H9 (cell line): ENCODE measurements around the gene CLDN16. TPM values are rescaled to one million over a fixed set of nuclear protein-coding genes. Genes with fewer than 3 reads are reported as not detected.

Experiments used
- DNase-seq: peaks from one replicate; pipeline ENCODE4 v3.0.0-alpha.2; 2017
- H2AFZ ChIP-seq: one replicate; pipeline ENCODE4 v1.6.1; 2013; ENCODE audit warnings: mild to moderate bottlenecking, low read length, control low read depth, moderate library complexity
- H2AK5ac ChIP-seq: 2 replicates; pipeline ENCODE4 v1.6.1; 2013; ENCODE audit warnings: low read length, control low read depth, mixed read lengths; ENCODE audit not compliant: insufficient read length
- H2BK120ac ChIP-seq: one replicate; pipeline ENCODE4 v1.6.1; 2013; ENCODE audit warnings: low read depth, mild to moderate bottlenecking, low read length, control low read depth, inconsistent platforms; ENCODE audit not compliant: poor library complexity, severe bottlenecking
- H2BK12ac ChIP-seq: 2 replicates; pipeline ENCODE4 v1.6.1; 2013; ENCODE audit warnings: low read length, control low read depth, mixed read lengths, low read depth; ENCODE audit not compliant: insufficient read length
- H2BK15ac ChIP-seq: 2 replicates; pipeline ENCODE4 v1.6.1; 2013; ENCODE audit warnings: low read depth, low read length, control low read depth
- H2BK20ac ChIP-seq: one replicate; pipeline ENCODE4 v1.6.1; 2013; ENCODE audit warnings: low read depth, mild to moderate bottlenecking, low read length, control low read depth, inconsistent platforms; ENCODE audit not compliant: poor library complexity, severe bottlenecking
- H2BK5ac ChIP-seq: 2 replicates; pipeline ENCODE4 v1.6.1; 2013; ENCODE audit warnings: low read length, control low read depth, mixed read lengths; ENCODE audit not compliant: insufficient read length
- H3K14ac ChIP-seq: 2 replicates; pipeline ENCODE4 v1.6.1; 2013; ENCODE audit warnings: low read length, control low read depth; ENCODE audit not compliant: insufficient read depth
- H3K18ac ChIP-seq: 2 replicates; pipeline ENCODE4 v1.6.1; 2013; ENCODE audit warnings: low read depth, mild to moderate bottlenecking, mixed read lengths, low read length, control low read depth; ENCODE audit not compliant: insufficient read length
- H3K23ac ChIP-seq: 2 replicates; pipeline ENCODE4 v1.6.1; 2013; ENCODE audit warnings: low read length, control low read depth, mixed read lengths, low read depth; ENCODE audit not compliant: insufficient read length
- H3K23me2 ChIP-seq: 2 replicates; pipeline ENCODE4 v1.6.1; 2013; ENCODE audit warnings: low read depth, mild to moderate bottlenecking, mixed read lengths, low read length, control low read depth; ENCODE audit not compliant: insufficient read length, poor library complexity, severe bottlenecking
- H3K27ac ChIP-seq: 2 replicates; pipeline ENCODE4 v1.5.1; 2013; ENCODE audit warnings: low read length, control low read depth, mixed read lengths, low read depth; ENCODE audit not compliant: insufficient read length
- H3K27me3 ChIP-seq: 2 replicates; pipeline ENCODE4 v1.6.1; 2013; ENCODE audit warnings: low read length, control low read depth, inconsistent platforms; ENCODE audit not compliant: insufficient read depth
- H3K4ac ChIP-seq: 2 replicates; pipeline ENCODE4 v1.6.1; 2013; ENCODE audit warnings: low read depth, mild to moderate bottlenecking, control low read depth, inconsistent platforms, low read length, moderate library complexity
- H3K4me1 ChIP-seq: 2 replicates; pipeline ENCODE4 v1.6.1; 2013; ENCODE audit warnings: low read length, control low read depth, inconsistent platforms; ENCODE audit not compliant: insufficient read depth
- H3K4me2 ChIP-seq: 2 replicates; pipeline ENCODE4 v1.6.1; 2013; ENCODE audit warnings: low read length, control low read depth, mixed read lengths; ENCODE audit not compliant: insufficient read length, insufficient read depth
- H3K56ac ChIP-seq: 2 replicates; pipeline ENCODE4 v1.6.1; 2013; ENCODE audit warnings: low read depth, mild to moderate bottlenecking, mixed read lengths, low read length, control low read depth; ENCODE audit not compliant: insufficient read length
- H3K79me1 ChIP-seq: 2 replicates; pipeline ENCODE4 v1.6.1; 2013; ENCODE audit warnings: low read depth, mild to moderate bottlenecking, moderate library complexity, low read length, control low read depth, inconsistent platforms; ENCODE audit not compliant: insufficient read depth, poor library complexity, severe bottlenecking
- H3K79me2 ChIP-seq: 2 replicates; pipeline ENCODE4 v1.6.1; 2013; ENCODE audit warnings: low read length, control low read depth, inconsistent platforms; ENCODE audit not compliant: insufficient read depth
- H3K9ac ChIP-seq: 2 replicates; pipeline ENCODE4 v1.6.1; 2013; ENCODE audit warnings: low read length, control low read depth, mixed read lengths; ENCODE audit not compliant: insufficient read length; ENCODE audit errors: extremely low read depth
- H3K9me3 ChIP-seq: one replicate; pipeline ENCODE4 v1.6.1; 2013; ENCODE audit warnings: low read depth, low read length, inconsistent platforms; ENCODE audit not compliant: control insufficient read depth
- H3T11ph ChIP-seq: one replicate; pipeline ENCODE4 v1.6.1; 2013; ENCODE audit warnings: mild to moderate bottlenecking, low read length, control low read depth, inconsistent platforms
- H4K20me1 ChIP-seq: one replicate; pipeline ENCODE4 v1.6.1; 2013; ENCODE audit not compliant: control insufficient read depth, insufficient read length, insufficient read depth
- H4K5ac ChIP-seq: 2 replicates; pipeline ENCODE4 v1.6.1; 2013; ENCODE audit warnings: low read depth, mild to moderate bottlenecking, mixed read lengths, low read length, control low read depth; ENCODE audit not compliant: insufficient read length
- H4K8ac ChIP-seq: replicated peaks from 2 replicates; pipeline ENCODE4 v1.6.1; 2013; ENCODE audit warnings: low read length, control low read depth, mixed read lengths, low read depth; ENCODE audit not compliant: insufficient read length
- H4K91ac ChIP-seq: 2 replicates; pipeline ENCODE4 v1.6.1; 2013; ENCODE audit warnings: low read depth, mild to moderate bottlenecking, moderate library complexity, mixed read lengths, low read length, control low read depth; ENCODE audit not compliant: insufficient read length
- H3K27ac Mint-ChIP-seq, 3 experiments: 2 replicates in 2 of 3; 3 replicates in 1 of 3; pipeline ENCODE4 v1.8.0; 2020 to 2021; ENCODE audit warnings: mixed read lengths in 3 of 3, mild to moderate bottlenecking in 1 of 3, moderate library complexity in 1 of 3
- H3K27me3 Mint-ChIP-seq: 2 replicates; pipeline ENCODE4 v1.8.0; 2021; ENCODE audit warnings: low read depth, mild to moderate bottlenecking, moderate library complexity, mixed read lengths
- H3K36me3 Mint-ChIP-seq, 3 experiments: 2 replicates in 2 of 3; 3 replicates in 1 of 3; pipeline ENCODE4 v1.8.0; 2020 to 2021; ENCODE audit warnings: low read depth in 3 of 3, mixed read lengths in 3 of 3; ENCODE audit not compliant: insufficient read depth in 1 of 3
- H3K4me1 Mint-ChIP-seq, 2 experiments: 2 replicates each; pipeline ENCODE4 v1.8.0; 2020; ENCODE audit warnings: mixed read lengths in 2 of 2
- H3K4me3 Mint-ChIP-seq, 2 experiments: 2 replicates in 1 of 2; 3 replicates in 1 of 2; pipeline ENCODE4 v1.8.0; 2020 to 2021; ENCODE audit warnings: mild to moderate bottlenecking in 2 of 2, mixed read lengths in 2 of 2, moderate library complexity in 1 of 2
- H3K9me3 Mint-ChIP-seq, 2 experiments: 2 replicates in 1 of 2; 3 replicates in 1 of 2; pipeline ENCODE4 v1.8.0; 2020; ENCODE audit warnings: mild to moderate bottlenecking in 2 of 2, mixed read lengths in 2 of 2, moderate library complexity in 1 of 2
- CTCF ChIP-seq: fragments of 200-600 bp; sonication (generic); conservative IDR thresholded peaks from 3 replicates; pipeline ENCODE4 v1.8.0; 2021; ENCODE audit warnings: antibody characterized with exemption, mild to moderate bottlenecking
- WGBS: extraction: QIAGEN DNeasy Blood & Tissue Kit; methylation state at CpG from one replicate; pipeline ENCODE4 v1.1.7; 2013; ENCODE audit warnings: missing lambda C conversion rate, low lambda C conversion rate, mixed read lengths; ENCODE audit not compliant: insufficient read length; ENCODE audit errors: extremely low coverage; 5-methylcytosine and 5-hydroxymethylcytosine counted together
- total RNA-seq: library from RNA; stranded (reverse); gene quantifications from 2 replicates; pipeline ENCODE4 v1.2.1, GENCODE V29; 2021

CLDN16 gene
- total RNA-seq, 1 experiment from 2014 or later = not detected

DNA sequence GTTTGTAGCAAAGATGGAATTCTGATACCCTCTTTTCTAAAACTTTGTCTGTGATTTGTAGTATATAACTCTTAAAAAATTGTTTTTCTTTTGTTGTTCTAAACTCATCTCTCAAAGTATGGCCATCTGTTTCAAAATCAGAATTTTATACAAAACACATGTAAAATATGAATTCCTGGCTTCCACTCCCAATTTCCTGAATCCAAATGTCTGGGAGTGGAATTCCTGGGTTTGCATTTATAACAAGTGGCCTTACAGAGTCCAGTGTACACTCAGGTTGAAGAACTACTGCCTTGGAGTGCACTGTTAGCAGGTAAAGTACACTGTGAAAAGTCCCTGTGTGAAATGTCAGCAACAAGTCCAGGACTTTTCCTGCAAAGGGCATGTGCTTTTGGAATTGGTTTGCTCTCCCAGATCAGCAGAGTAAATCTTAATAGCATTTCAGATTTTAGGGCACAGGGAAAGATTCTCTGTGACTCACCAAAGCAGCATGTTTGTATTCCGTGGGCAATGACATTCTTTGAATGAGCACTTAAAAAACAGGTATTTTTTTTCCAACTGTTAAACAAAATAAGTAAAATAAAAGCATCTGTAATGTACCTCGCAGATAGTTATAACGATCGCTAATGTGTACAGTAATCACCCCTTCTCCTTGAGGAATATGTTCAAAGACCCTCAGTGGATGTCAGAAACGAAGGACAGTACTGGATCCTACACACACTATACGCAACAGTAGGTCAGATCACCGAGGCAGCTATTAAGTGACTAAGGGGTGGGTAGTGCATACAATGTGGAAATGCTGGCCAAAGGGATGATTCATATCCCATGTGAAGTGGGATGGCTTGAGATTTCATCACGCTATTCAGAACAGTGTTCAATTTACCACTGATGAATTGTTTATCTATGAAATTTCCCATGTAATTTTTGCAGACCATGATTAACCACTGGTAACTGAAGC lies 2.0 kb upstream of the CLDN16 start:
- H3K4me1 ChIP-seq = no peaks in the 10 kb centered on the region; the same call in 1 of the 2 replicates
- H4K8ac ChIP-seq = no peak overlapping the region
- no peaks in the 10 kb centered on the region for H3K23me2 ChIP-seq
- no peak overlapping the region for H3K4me2 ChIP-seq
- no peak overlapping the region for H2BK15ac ChIP-seq
- H3K79me1 ChIP-seq = no peaks in the 10 kb centered on the region
- no peak overlapping the region for H3K27ac ChIP-seq
- no peak overlapping the region for H3K56ac ChIP-seq
- H3K9ac ChIP-seq = no peak overlapping the region
- no peak overlapping the region for H3K4ac ChIP-seq
- H2AFZ ChIP-seq = no peak overlapping the region
- Mint-ChIP-seq H3K4me1 (peaks cover 0 to under 1% of the 10 kb centered on the region in 2 experiments; a peak in 1 of 4 replicates), H3K36me3 (no peaks in the 10 kb centered on the region), H3K9me3 (no peaks in the 10 kb centered on the region), H3K4me3 (no peak overlapping the region), H3K27ac (no peak overlapping the region; a peak in 1 of 7 replicates), H3K27me3 (no peaks in the 10 kb centered on the region)
- no peak overlapping the region for H2BK12ac ChIP-seq
- no peaks in the 10 kb centered on the region for H3K27me3 ChIP-seq
- no peak overlapping the region for H3K14ac ChIP-seq
- H2BK120ac ChIP-seq = no peak overlapping the region
- H4K20me1 ChIP-seq = no peaks in the 10 kb centered on the region
- WGBS = no CpG with 5 or more reads among the region's 8 CpGs
- H3K9me3 ChIP-seq = no peaks in the 10 kb centered on the region
- H4K5ac ChIP-seq = no peak overlapping the region
- H3K23ac ChIP-seq = no peak overlapping the region
- no peak for TF ChIP-seq CTCF
- no peak overlapping the region for H3K18ac ChIP-seq
- H2AK5ac ChIP-seq = no peak overlapping the region
- DNase-seq = no peak
- no peak overlapping the region for H4K91ac ChIP-seq
- no peaks in the 10 kb centered on the region for H3K79me2 ChIP-seq
- H2BK20ac ChIP-seq = no peak overlapping the region
- no peak overlapping the region for H2BK5ac ChIP-seq
- H3T11ph ChIP-seq = no peak overlapping the region
